HG03520 (cell line): ENCODE results near the gene SNX13.
"Not testable (repeated sequence)": the region's sequence is repeated elsewhere in the genome, so short reads cannot be mapped to it uniquely, and the experiment has no call there.

Source experiments
- ATAC-seq: cut with Tn5 transposase; IDR thresholded peaks from one replicate; pipeline ENCODE4 v1.9.1; 2021; ENCODE audit warnings: mild to moderate bottlenecking, moderate library complexity; ENCODE audit not compliant: unreplicated experiment

SNX13 gene

DNA sequence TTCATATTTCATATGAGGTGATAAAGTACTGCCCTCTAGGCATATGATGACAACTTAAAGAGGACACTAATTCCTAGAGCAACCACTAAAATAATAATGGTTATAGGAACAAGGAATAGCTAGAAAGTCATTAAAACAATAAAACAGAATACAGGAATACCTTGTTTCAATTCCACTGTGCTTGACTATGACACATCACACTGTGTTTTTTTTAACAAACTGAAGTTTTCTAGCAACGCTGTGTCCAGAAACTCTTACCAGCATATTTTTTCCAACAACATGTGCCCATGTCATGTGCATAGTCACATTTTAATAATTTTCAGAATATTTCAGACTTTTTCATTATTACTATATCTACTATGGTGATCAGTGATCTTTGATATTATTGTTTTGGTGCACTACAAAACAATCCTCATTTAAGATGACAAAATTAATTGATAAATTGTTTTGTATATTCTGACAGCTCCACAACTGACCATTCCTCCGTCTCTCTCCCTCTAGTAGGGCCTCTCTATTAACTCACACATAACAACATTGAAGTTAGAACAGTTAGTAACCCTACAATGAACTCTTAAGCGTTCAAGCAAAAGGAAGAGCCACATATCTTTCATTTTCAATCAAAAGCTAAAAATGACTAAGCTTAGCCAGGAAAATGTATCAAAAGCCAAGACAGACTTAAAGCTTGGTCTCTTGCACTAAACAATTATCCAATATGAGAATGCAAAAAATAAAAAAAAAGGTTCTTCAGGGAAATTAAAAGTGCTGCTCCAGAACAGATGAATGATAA, 85.8 kb downstream of the SNX13 start:
- no peak for ATAC-seq

DNA sequence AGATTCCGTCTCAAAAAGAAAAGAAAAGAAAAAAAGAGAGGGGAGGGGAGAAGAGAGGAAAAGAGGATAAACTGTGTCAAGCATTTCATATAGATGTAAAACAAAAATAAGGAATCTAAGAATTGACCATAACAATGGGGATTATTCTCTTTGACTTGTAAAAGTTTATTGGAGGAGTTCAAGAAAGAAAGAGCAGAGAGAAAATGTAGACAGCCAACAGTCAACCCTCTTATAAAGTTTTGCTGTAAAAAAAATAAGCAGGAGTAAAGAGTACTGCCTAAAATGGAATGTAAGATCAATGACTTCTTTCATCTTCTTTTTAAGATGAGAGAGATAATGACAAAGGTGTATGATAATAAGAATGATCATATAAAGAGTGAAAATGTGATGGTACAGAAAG, 87.9 kb downstream of the SNX13 start:
- ATAC-seq = no peak

DNA sequence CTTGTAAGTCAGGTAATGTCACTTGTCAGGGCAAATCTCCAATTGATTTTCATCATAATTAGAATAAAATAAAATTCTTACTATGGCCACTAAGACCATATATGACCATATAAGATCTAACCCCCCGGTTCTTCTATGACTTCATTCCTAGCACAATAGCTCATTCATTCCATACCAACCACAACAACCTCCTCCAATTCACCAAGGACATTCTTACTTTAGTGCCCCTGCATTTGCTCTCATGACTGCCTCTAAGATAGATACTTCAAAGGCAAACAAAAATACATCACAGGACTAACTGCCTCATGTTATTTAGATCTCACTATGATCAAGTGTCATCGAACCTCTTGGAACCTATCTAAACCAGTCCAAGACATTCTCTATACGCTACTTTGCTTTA, 90.8 kb downstream of the SNX13 start:
- no peak for ATAC-seq

DNA sequence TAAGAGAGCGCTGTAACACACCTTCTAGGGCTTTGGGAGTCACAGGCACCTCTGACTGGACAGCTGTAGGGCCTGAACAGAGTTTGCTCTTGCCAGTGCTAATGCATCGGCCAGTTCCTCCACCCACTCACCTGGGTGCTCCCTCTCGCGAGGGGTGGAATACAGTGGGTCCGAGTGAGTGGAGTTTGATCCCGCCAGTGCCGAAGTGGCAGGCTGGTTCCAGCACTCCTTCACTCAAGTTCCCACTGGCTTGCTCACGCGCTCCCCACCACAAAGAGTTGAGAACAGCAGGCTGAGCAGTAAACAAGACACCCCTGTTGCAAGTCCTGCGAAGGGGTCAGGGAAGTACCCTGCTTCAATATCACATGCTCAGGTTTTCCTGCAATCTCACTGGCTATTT, 91.8 kb downstream of the SNX13 start:
- no peak for ATAC-seq

DNA sequence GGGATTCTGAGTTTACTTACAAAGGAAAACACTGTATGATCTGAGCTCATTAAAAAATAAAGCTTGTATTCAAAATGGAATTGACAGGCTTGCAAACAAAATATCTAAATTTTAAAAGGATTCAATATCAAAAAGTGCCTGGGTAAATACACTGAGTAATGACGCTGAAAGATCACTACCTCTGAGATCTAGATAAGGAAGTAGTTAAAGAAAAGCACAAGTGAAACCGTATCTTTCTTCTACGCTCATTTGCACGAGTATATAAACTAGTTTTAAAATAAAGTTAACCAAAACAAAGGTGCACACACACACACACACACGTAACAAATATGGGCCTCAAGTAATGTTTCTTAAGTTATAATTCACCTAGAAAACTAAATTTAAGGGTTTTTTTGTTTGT, 93.4 kb downstream of the SNX13 start:
- no peak for ATAC-seq

DNA sequence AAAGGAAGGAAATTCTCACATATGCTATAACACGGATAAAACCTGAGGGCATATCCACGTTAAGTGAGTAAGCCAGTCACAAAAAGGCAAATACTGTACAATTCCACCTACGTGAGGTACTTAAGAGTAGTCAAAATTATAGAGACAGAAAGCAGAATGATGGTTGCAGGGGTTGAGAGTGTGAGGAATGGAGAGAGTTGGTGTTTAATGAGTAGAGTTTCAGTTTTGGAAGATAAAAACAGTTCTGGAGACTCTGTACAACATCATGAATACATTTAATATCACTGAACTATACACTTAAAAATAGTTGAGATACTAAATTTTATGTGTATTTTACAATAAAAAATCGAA, 95.1 kb downstream of the SNX13 start:
- ATAC-seq = no peak

DNA sequence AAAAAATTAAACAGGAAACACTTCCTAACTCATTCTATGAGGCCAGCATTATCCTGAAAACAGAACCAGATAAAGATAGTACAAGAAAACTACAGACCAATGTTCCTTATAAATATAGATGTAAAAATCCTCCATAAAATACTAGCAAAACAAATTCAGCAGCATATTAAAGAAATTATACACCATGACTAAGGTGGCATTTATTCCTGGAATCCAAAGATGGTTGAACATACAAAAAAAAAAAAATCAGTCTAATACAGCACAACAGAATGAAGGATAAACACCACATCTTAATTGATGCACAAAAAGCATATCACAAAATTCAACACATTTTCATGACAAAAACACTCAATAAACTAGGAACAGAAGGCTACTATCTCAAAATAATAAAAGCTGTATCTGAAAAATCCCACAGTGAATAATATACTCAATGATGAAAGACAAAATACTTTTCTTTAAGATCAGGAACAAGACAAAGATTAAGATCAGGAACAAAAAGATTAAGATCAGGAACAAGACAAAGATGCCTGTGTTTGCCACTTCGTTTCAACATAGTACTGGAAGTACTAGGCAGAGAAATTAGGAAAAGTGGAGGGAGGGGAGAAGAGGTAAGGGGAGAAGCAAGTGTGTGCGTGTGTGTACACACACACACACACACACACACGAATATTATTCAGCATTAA, 95.6 kb downstream of the SNX13 start:
- no peak for ATAC-seq

DNA sequence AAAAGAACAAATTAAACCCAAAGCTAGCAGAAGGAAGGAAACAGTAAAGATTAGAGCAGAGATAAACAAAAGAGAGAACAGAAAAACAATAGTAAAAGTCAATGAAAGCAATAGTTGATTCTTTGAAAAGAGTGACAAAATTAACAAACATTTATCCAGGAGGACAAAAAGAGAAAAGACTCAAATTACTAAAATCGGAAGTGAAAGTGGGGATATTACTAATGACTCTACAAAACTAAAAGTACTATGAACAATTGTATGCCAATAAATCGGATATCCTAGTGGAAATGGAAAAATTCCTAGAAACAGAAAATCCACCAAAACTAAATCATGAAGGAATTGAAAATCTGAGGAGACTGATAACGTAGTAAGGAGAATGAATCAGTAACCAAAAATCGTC, 96.3 kb downstream of the SNX13 start:
- no peak for ATAC-seq

DNA sequence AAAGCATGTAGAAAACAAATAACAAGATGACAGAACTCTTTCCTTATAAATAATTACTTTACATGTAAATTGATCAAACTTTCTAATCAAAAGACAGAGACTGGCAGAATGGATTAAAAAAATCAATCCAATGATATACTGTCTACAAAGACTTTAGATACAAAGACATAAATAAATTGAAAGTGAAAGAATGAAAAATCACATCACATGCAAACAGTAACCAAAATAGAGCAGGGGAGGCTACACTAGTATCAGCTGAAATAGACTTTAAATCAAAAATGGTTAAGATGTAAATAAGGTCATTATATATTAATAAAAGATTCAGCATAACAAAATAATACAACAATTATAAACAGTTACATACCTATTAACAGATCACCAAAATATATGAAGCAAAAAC, 97.3 kb downstream of the SNX13 start:
- no peak for ATAC-seq

DNA sequence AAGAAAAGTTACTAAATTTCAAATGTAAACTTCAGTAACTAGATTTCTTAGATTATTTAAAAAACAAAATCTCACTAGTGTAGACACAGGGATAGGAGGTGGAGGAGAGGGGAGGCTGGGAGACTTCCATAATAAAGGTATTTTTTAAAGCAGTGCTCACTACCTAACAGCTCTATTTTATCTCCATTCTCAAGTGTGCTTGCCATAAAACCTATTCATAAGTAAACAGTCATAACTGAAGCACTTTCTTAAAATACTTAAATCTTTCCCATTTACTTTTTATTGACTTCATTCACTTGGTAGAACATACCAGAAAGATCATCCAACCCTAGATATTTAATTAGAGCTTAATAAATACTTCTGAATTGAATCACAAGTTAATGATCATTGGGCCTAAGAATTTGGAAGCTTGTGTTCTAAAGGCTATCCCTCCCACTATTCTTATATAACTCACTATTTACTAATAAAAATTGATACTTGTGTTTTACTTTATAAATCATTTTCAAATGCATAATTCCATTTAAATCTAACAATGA, 107.4 kb downstream of the SNX13 start:
- no peak for ATAC-seq

DNA sequence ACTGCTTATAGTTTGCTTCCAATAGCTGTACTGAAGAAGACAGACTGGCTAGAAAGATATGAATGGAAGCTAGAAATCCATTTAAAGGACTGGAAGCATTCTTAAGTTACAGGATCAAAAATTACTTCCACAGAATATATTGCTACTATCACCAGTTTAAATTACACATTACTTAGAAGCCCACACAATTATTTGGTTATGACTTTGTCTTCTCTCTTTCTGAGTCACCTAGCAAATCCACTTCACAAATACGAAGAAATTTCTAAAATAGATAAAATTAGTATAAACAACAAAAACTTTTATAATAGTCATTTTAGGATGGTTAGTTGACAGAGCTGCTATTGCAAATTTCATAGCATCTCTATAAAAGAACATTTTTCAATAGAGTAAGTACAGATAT, 108.1 kb downstream of the SNX13 start:
- no peak for ATAC-seq

DNA sequence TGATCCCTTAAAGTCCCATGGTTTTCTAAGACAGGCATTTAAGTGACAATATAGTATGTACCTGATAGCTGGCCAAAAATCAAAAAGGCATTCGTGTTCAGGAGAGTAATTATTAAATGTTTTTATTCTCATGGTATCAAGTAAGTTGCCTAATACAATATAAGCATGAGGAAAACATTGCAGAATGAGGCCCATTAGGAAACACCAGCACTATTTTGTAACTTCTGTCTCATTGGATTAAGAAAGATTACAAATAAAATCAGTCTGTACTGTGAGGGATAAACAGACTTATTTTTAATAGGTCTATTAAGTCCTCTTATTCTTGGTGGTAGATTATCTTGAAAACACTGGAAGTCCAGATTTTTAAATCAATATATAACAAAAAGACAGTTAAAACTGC, 110.1 kb downstream of the SNX13 start:
- ATAC-seq = no peak

DNA sequence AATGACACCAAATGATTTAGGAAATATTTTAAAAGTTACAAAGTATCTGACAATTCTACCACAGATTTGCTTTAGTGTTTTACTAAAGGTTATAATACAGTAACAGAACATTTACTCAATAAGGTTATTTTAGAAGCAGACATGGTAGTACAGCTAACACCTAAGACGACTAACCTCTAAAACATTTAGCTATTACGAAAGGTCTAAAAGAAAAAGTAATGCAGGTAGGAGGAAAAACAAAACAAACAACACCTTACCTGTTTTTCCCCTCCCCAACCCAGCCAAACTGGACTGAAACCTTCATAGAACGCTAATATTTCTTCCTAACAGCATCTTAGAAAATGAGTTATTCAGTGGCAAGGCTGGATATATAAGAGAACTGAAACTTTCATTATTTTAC, 111.3 kb downstream of the SNX13 start:
- ATAC-seq = no peak

DNA sequence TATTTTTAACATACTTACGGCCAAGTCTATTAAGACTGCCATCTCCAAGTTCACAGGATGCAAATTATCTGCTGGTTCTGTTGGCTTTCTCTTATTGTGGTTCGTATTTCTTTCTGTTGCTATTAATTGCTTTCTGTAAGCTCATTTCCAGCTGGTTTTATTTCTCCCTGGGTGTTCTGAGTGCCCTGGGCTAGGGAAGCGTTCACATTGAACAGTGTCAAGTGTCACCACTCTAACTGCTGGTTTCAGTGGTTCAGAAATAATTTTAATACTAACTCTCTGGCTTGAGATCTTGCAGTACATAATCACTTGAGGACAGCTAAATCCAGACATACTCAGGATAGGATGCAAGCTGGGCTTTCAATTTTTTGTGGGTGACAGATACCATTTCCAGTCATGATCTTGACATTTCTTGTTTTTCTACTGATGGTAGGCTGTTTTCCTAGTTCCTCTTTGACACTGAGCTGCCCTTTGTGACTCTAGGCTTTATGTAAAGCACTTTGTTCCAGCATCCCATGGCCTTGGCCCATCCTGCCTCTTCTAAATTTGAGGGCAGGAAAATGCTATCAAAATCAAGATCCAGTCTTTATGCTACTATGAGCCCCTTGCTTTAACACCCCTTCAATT, 117.6 kb downstream of the SNX13 start:
- no peak for ATAC-seq

DNA sequence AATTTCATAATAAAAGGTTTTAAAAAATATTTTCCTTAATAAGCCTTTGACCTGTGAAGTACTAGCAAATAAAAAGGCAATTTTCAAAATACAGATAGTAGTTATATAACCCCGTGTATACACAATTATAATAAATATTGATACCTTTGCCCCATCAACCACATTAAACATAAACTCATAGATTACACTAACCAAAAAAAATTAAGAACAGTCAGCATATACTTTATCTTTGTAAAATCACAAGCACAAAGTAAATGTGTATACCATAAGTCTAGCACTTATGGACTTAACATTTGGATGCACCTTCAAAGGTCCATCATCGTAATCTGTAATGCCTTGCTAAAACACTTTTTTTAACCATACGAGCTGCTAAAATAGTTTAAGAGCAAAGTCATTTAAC, 123.4 kb downstream of the SNX13 start:
- no peak for ATAC-seq

DNA sequence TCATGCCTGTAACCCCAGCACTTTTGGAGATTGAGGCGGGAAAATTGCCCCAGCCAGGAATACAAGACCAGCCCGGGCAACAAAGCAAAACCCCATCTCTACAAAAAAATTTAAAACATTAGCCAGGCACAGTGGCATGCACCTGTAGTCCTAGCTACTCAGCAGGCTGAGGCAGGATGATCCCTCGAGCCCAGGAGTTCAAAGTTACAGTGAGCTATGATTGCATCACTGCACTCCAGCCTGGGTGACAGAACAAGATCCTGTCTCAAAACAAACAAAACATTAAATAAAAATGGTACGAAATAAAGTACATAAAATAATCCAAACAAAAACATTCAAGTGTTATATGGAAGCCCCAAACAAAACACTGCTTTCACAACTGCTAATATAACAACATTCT, 125.0 kb downstream of the SNX13 start:
- no peak for ATAC-seq

DNA sequence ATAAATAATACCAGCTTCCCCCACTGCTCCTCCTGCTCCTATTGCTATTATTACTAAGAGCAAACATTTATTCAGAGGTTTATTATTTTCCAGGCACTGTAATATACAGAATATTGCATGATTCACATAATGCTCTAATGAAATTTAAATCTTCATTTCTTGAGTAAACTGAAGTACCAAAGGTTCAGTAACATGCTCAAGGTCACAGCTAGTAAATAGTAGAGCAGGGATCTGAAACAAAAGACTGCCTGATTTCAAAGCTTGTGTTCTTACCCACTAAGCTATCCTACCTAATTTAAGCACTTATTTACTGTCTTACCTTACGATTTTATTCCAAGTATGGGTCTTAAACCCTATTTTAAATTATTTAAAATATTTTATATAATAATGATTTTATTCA, 126.2 kb downstream of the SNX13 start:
- ATAC-seq = no peak

DNA sequence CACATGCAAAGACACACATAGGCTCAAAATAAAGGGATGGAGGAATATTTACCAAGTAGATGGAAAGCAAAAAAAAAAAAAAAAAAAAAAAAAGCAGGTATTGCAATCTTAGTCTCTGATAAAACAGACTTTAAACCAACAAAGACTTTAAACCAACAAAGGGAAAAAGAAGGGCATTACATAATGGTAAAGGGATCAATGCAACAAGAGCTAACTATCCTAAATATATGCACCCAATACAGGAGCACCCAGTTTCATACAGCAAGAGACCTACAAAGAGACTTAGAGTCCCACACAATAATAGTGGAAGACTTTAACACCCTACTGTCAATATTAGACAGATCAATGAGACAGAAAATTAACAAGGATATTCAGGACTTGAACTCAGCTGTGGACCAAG, 131.1 kb downstream of the SNX13 start:
- ATAC-seq = not testable (repeated sequence)

DNA sequence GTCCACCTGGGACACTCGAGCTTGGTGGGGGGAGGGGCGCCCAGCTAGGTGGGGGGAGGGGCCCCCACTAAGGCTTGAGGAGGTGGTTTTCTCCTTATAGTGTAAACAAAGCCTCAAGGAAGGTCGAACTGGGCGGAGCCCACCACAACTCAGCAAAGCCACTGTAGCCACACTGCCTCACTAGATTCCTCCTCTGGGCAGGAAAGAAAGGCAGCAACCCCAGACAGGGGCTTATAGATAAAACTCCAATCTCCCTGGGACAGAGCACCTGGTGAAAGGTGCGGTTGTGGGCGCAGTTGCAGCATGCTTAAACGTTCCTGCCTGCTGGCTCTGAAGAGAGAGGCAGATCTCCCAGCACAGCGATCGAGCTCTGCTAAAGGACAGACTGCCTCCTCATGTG, 133.1 kb downstream of the SNX13 start:
- no peak for ATAC-seq

DNA sequence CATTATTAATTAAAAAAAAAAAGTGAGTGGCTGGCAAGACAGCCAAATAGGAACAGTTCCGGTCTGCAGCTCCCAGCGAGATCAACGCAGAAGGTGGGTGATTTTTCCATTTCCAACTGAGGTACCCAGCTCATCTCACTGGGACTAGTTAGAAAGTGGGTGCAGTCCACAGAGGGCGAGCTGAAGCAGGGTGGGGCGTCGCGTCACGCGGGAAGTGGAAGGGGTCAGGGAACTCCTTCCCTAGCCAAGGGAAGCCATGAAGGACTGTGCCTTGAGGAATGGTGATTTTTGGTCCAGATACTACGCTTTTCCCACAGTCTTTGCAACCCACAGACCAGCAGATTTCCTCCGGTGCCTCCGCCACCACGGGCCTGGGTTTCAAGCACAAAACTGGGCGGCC, 133.7 kb downstream of the SNX13 start:
- no peak for ATAC-seq

DNA sequence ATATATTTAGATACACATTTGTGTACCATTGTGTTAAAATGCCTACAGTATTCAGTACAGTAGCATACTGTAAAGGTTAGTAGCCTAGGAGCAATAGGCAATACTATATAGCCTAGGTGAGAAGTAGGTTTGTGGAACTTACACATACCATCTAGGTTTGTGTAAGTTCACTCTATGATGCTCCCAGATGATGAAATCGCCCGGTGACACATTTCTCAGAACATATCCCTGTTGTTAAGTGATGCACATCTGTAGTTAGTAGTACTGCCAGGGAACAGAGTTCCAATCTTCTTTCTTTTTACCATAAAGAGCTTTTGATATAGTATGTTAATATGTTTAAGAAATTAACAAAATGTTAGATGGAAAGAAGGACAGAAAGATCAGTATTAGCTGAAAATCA, 138.2 kb downstream of the SNX13 start:
- ATAC-seq = no peak
